ENCODE measurements around the gene SEC62.

SEC62 gene

GRCh38 chr3:169966428-169966950 lies at the start of gene SEC62:
TSS of gene SEC62 (plus strand) at chr3:169966807. CDS start at chr3:169966823, 16 bp downstream.
- DNase-seq = peak; percentile 92

DNA sequence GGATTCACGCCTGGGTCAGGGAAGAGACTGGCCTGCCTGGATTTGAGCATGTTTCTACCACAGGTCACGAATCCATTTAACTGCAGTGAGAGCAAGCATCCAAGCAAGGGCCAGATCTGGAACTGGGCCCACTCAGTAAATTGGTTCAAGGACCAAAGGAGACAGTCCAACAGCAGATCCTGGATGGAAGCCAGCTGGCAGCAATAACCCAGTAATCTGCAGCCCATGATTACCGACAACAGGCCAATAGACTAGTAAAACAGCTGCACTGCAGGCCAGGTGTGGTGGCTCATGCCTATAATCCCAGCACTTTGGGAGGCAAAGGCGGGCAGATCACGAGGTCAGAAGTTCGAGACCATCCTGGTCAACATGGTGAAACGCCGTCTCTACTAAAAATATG lies 43.4 kb upstream of the SEC62 start:
- DNase-seq = peak; percentile 27

DNA sequence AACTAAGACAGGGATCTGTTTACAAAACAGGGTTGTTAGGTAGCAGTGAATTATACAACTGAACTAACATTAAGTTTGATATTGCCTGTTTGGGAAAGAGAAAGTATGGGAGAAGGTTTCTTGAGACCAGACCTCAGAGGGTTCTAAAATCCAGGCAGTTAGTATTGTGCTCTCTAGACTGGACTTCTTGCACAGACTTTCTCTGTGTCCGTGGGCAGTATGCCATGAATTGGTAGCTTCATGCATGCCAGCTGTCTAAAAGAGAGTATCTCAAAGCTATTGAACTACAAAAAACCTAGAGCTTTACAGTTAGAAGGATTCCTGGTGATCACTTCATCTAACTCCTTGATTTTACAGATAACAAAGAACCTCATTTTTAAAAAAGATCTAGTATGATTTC lies 42.8 kb upstream of the SEC62 start:
- no peak for DNase-seq

- DNase-seq = no peak
Observed at GRCh38 chr3:169929830-169930519, 36.6 kb upstream of the SEC62 start.

- no peak for DNase-seq
Observed at GRCh38 chr3:169930843-169931242, 35.8 kb upstream of the SEC62 start.

- no peak for DNase-seq
Observed at GRCh38 chr3:169931747-169932520, 34.7 kb upstream of the SEC62 start.

DNA sequence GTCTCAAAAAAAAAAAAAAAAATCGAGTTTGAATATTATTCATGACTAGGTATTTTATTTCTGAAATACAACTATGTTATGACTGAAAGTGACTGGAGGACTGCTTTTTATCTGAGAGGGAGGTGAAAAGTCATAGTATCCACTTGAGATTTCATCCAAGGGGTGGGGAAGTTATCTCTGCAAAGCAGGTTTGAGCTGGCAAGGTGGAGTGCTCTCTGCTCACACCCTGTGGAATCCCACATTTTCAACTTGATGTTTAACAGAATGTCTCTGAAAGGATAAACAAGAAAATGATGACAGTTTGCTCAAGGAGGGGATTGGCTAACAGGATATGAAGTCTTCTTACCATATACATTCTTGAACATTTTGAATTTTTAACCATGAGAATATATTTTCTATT lies 27.3 kb upstream of the SEC62 start:
- no peak for DNase-seq

DNA sequence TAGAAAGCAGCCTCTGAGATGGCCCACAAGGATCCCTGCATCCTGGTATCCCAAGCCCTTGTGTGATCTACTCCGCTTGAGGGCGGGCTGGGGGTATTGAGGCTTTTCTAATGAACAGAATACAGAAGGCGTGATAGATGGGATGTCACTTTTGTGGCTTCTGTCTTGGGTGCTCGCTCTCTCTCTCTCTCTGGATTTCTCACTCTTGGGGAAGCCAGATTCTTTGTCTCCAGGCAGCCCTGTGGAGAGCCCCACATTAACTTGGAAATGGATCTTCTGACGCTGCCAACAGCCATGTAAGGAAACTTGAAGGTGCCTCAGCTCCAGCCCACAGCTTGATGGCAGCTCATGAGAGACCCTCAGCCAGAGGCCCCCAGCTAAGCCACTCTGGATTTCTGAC lies 26.9 kb upstream of the SEC62 start:
- no peak for DNase-seq

DNA sequence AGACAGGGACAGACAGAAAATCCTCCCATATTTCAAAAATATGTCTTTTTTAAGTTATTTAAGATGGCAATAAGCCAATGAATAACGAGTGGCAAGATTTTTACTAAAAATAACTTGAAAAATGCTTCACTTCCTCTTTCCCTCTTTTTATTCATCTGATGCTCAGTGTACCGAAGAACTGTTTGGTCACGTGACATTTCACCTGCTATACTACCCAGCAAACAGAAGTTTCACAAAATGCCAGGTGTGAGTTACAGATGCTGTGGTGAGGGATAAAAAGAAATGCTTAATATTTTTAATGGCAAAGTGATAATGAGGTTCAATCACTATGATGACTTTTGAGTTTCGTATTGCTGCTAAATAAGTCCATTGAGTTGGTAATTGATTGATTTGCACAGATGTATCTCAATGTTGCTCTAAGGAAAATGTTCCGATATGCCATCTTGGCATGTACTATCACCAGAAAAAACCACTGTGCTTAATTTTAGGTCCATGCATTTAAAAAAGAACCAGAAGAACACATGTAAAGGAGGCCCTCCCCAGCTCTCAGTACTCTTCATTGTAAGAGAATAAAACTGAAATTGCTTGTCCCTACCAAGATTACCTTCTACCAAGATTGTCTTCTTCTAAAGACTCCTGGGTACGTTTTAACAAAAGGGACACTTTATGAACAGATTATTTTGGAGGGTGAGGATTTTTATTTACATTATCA lies 26.0 kb upstream of the SEC62 start:
- no peak for DNase-seq

GRCh38 chr3:169945313-169945712 lies 21.3 kb upstream of the SEC62 start:
- DNase-seq = no peak

- no peak for DNase-seq
Observed at GRCh38 chr3:169946336-169946735, 20.3 kb upstream of the SEC62 start.

DNA sequence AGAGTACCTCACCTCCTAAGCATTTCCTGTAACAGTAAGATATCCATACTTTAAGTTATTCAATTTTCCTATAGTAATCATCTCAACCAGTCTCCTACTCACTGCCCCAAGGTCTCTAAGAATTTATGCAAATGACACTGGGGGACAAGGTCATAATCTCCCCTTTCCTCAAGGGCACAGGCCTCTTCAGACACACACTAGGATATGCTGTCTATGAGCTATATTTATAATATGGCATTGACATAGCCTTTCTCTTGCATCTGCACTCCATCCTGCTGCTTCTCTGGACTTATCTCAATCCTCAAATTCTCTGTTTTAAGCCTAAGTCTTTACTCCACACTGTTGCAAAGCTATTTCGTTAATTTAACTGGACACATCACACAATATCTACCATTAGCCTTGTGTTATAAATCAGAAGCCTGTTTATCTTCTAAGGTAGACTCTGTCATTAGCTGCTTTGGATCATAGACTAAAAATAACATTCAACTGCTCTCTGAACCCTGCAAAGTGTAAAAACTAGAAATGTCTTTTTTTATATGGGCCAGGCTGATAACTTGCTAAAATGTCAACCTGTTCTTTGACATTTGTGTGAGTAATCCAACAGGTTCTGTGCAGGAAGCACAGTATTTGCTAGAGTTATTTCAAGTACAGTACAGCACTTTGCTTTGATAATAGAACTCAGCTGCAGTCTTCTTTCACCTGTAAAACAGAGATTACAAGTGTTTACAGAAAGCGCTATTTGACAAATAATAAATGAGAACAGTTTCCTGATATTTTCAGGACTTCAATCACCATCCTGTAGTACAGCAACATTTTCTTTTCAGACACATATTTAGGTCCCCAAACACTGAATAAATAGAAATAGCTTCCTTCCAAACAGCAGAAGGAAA lies 17.8 kb upstream of the SEC62 start:
- peak; percentile 76 for DNase-seq

- DNase-seq = no peak
Observed at GRCh38 chr3:169952045-169952444, 14.6 kb upstream of the SEC62 start.

DNA sequence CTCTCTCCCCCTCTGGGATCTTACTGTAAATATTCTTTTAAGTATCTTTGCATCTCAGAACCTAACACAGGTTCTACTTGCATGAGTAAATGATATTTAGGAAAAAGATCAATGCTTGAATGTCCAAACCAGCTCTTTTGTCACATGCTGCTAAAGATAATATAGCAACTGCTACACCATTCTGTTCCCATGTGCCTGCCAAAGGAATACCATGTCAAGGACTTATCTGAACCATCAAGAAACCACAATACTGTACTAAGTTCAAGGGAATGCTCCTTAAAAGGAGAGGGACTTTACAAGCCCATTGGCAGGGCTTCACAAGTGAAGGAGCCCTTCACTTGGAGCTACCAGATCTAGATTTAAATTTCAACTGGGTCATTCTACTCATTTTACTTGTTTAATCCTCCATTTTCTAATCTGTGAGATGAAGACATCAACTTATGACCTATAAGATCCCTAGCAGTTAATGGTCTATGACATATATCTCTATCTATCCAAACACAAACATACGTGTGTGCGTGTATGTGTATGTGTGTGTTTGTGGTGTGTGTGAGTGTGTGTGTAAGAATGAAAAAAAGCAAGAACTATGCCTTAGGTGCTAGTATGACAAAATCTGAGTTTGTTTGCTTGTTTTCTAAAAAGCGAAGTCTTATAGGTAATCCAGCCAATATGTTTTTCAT lies 13.0 kb upstream of the SEC62 start:
- no peak for DNase-seq

DNA sequence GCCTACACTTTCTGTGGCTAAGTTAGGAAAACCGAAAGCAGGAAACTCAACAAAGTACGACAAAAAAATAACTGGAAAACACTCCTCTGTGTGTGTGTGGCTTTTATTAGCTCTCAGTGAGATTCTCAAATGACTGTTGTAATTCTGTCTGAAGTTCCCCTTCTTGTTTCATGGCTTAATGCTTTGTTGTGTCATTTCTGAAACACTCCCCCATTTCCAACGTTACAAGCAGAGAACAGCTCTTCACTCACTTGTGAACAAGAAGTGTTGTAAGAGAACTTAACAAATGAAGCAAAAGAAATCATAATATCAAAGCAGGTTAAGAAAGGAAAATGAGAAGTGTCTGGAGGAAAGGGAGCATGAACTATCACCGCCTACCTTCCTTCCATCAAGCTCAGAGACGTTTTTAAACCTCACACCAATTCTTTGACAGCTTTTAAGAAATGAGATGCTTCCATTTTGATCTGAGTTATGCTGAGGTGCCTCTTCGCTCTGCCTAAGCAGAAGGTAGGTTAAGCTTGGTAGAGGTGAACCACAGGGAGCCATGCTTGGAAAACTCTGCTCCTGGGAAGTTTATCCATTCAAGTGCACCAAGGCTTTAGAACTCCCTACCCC lies 12.4 kb upstream of the SEC62 start:
- no peak for DNase-seq

- no peak for DNase-seq
Observed at GRCh38 chr3:169955406-169955805, 11.2 kb upstream of the SEC62 start.

GRCh38 chr3:169964176-169964575 lies 2.4 kb upstream of the SEC62 start:
- no peak for DNase-seq

DNA sequence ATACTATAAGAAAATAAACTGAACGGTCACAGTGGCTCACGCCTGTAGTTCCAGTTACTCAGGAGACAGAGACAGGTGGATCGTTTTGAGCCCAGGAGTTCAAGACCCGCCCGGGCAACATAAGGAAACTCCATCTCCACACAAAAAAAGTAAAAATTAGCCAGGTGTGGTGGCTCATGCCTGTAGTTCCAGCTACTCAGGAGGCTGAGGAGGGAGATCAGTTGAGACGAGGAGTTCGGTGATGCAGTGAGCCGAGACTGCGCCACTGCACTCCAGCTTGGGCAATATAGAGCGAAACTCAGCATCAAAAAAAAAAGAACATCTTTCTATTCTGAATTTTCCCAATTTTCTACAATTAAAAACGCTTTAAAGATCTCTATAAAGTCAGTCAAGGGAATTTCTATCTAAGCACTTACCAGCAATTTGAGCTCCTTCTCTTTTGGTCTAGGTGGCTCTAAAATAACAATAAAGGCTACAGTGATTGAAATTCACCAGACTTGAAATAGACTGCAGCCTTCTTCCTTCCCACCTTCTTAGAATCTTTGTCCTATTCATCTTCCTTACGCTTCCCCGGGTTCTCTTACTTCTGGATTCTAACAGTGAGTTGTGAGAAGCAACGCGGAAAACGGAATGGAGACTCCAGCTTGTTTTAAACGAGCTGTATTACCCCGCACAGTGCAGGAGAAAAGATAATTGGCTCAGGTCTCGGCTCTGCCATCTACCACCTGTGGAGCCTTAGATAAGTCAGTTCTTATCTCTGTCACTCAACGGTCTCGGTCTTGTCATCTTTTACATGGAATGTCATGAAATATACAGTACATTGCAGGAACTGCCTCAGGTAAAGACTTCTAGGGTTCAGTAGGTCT lies 812 bp upstream of the SEC62 start:
- DNase-seq = no peak

DNA sequence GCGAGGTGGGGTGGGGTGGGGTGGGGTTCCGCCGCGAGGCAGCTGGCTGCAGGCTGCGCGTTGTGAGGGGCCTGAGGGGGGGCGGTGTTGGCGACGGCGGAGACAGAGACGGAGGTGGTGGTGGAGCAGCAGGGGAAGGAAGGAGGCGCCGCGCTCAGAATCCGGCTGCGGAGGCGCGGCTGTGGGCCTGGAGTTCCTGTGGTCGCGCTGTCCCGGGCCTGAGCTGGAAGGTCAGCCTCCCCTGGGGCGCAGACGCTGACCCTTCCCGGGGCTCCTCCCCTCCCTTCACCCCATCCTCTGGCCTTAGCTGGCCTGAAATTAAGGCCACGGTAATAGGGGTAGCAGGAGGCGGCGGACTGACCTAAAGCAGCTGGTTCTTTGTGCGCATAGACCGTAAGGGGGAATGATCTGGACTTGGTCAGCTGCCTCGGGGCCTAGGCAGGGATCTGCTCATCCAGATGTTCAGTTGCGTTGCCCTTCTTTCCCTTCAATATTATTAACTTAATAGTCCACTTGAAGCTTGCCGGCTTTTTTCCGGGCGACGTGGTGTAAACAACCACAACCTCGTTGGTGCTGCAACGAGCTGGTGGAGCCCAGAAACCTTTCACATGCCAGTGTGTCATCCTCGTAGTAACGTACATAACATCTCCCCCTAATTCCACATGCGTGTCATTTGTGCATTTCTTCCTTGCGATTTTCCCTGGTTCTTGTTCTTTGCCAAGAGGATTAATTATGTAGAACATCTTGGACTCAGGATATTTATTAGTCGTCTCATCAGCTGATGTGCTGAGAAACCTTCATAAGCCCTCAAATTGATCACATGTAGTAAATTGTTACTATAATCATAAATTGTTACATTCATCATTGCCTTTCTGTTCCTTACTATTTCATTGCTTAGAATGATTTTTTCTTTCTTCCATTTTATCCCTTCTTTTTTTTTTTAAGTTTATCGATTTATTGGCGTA lies 626 bp downstream of the SEC62 start:
- DNase-seq = no peak

Measured in DMS153 (cell line).